NCI-H1048 (cell line): Measurements from ENCODE around the gene ANGPTL3.
"Not testable (repeated sequence)": the region's sequence is repeated elsewhere in the genome, so short reads cannot be mapped to it uniquely, and the experiment has no call there.

ENCODE experiments used
- DNase-seq: peaks from one replicate; lab custom pipeline; 2025; lab: John Stamatoyannopoulos, UW

Gene ANGPTL3, protein sequence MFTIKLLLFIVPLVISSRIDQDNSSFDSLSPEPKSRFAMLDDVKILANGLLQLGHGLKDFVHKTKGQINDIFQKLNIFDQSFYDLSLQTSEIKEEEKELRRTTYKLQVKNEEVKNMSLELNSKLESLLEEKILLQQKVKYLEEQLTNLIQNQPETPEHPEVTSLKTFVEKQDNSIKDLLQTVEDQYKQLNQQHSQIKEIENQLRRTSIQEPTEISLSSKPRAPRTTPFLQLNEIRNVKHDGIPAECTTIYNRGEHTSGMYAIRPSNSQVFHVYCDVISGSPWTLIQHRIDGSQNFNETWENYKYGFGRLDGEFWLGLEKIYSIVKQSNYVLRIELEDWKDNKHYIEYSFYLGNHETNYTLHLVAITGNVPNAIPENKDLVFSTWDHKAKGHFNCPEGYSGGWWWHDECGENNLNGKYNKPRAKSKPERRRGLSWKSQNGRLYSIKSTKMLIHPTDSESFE

DNA sequence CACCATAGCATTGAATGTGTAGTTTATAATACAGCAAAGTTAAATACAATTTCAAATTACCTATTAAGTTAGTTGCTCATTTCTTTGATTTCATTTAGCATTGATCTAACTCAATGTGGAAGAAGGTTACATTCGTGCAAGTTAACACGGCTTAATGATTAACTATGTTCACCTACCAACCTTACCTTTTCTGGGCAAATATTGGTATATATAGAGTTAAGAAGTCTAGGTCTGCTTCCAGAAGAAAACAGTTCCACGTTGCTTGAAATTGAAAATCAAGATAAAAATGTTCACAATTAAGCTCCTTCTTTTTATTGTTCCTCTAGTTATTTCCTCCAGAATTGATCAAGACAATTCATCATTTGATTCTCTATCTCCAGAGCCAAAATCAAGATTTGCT is at the start of gene ANGPTL3:
ANGPTL3 (plus strand) TSS at position 240 of the 400 bp plus-strand sequence; CDS start at position 287, 47 bp downstream.
- no peak for DNase-seq

DNA sequence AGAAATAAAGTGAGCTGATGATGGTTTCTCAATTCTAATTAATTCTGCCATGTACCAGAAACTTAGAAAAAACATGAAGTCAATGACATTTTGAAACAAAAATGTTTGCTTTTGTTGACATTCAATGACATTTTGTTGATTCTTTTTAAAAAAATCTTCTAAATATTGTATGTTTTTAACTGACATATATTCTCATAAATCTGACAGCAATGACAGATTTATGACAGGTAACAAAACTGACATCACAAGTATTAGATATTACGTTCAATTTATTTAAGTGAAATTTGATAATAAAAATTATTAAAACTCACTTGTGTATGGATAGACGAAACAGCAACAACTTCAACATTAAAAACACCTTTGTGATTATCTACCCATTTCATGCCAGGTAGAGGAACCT is 36.0 kb upstream of the ANGPTL3 start:
- DNase-seq = no peak

DNA sequence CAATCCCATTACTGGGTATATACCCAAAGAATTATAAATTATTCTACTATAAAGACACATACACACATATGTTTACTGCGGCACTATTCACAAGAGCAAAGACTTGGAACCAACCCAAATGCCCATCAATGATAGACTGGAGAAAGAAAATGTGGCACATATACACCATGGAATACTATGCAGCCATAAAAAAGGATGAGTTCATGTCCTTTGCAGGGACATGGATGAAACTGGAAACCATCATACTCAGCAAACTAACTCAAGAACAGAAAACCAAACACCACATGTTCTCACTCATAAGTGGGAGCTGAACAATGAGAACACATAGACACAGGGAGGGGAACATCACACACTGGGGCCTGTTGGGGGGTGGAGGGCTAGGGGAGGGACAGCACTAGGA is 30.1 kb upstream of the ANGPTL3 start:
- DNase-seq = not testable (repeated sequence)

DNA sequence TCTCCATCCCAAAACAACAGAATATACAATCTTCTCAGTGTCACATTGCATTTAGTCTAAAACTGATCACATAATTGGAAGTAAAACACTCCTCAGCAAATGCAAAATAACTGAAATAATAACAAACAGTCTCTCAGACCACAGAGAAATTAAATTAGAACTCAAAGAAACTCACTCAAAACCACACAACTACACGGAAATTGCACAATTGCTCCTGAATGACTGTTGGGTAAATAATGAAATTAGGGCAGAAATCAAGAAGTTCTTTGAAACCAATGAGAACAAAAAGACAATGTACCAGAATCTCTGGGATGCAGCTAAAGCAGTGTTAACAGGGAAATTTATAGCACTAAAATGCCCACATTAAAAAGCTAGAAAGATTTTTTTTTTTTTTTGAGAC is 29.4 kb upstream of the ANGPTL3 start:
- DNase-seq = not testable (repeated sequence)

DNA sequence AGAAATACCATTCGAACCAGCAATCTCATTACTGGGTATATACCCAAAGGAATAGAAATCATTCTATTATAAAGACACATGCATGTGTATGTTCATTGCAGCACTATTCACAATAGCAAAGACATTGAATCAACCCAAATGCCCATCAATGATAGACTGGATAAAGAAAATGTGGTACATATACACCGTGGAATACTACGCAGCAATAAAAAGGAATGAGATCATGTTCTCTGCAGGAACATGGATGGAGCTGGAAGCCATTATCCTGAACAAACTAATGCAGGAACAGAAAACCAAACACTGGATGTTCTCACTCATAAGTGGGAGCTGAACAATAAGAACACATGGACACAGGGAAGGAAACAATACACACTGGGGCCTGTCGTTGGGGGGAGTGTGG is 25.8 kb upstream of the ANGPTL3 start:
- DNase-seq = not testable (repeated sequence)

DNA sequence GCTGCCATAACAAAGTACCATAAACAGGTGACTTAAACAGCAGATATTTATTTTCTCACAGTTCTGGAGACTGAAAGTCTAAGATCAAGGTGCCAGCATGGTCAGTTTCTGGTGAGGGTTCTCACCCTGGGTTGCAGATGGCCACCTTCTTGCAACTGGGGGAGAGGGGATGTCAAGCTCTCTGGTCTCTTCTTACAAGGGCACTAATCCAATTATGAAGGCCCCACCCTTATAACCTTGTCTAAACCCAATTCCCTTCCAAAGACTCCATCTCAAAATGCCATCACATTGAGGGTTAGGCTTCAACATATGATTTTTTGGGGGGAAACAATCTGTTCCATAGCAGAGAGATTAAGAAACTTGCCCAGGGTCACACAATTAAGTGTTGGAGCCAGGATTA is 24.8 kb upstream of the ANGPTL3 start:
- DNase-seq = no peak

DNA sequence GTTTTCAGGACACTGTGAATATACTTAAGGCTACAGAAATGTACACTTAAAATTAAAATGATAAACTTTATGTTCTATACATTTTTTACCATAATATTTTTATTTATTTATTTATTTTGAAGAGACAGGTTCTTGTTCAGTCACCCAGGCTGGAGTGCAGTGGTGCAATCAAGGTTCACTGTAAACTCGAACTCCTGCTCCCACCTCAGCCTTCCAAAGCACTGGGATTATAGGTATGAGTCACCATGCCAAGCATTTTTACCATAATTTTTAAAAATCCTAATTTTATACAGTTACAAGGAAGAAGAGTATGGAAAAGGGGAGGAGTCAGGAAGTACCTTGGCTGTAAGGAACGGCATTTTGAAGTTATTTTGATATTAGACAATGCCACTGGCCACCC is 23.6 kb upstream of the ANGPTL3 start:
- DNase-seq = no peak

DNA sequence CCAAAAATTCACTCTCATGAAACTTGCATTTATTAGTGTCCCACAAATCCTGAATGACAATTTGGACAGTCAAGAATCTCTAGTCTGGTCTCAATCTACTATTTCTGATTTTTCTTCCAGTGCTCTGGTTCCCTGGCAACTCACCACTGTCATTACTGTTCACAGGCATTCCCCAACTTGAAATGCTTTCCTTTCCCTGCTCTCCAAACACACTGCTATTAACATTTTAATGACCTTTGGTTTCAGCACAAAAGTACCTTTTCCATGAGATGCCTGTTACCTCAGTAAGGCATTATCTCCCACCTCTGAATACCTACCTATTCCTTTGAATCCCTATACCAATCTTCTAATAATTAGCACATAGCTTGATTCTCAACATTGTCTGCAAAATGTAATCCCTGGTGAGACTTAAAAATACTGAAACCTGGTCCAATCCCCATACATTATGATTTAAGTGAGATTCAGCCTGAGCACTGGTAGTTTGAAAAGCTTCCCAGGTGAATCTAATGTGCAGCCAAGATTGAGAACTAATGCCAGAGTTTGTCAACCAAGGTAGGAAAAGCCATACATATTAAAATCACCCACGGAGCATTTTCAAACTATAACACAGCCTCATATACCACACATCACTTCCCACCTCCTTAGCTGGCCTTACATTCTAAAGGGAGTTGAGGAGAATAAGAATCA is 11.7 kb upstream of the ANGPTL3 start:
- DNase-seq = no peak

DNA sequence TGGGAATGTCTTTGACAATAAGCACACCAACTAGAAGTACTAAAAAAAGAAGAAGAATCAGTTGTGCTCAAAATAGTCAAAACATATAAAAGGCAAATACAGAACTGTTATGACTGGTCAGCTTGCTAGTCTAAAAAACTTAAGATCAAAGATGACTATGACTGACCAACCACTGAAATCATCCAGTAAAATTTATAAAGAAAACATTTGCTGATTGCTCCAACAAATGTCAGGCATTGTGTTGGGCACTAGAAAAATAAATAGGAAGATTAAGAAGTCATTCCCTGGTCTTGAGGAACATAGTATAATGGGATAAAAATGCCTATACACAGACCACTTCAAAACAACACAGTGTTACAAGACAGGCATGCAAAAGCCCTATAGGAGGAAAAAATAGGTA is 9.3 kb upstream of the ANGPTL3 start:
- no peak for DNase-seq

DNA sequence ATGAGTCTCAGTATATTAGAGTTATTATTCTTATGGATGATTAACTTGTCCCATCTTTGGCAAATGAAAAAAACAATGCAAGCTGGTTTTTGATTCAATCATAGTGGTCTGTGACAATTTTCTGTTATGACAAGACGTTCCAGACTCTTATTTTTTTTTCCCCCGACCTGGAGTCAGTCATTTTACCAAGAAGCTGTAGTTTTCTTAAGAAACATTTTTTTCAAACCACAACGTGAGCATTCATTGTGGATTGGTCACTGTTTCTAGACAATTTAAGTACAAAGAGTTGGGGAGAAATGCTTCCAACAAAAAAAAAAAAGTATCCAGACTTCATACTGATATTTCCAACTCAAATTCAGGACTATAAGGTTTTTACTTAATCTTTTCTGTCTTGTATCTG is 8.0 kb upstream of the ANGPTL3 start:
- DNase-seq = no peak

DNA sequence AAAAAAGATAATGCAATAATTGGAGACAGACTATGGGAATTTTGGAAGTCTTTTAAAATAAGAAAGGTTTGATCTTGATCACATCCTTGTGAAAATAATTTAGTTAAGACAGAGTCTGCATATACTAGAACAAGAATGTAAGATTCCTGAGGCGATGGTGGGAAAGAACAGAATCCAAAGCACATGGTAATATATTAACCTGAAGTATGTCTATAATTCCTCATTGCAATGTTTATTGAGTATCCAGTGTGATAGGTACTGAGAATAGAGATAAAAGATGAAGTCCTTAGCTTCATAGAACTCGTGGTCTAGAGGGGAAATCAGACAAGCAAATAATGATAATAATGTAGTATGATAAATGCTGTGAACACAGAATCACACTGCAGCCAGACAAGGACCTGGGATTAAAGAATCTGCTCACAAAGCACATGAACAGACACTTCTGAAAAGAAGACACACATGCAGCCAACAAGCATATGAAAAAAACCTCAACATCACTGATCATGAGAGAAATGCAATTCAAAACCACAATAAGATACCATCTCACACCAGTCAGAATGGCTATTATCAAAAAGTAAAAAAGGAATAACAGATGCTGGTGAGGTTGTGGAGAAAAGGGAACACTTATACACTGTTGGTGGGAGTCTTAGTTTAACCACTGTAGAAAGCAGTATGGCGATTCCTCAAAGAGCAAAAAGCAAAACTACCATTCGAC is 6.9 kb upstream of the ANGPTL3 start:
- DNase-seq = no peak

DNA sequence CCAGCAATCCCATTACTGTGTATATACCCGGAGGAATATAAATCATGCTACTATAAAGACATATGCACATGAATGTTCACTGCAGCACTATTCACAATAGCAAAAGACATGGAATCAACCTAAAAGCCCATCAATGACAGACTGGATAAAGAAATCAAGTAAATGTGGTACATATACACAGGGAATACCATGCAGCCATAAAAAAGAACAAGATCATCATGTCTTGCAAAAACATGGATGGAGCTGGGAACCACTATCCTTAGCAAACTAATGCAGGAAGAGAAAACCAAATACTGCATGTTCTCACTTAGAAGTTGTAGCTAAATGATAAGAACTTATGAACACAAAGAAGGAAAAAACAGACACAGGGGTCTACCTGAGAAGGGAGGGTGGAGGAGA is 6.4 kb upstream of the ANGPTL3 start:
- DNase-seq = no peak

DNA sequence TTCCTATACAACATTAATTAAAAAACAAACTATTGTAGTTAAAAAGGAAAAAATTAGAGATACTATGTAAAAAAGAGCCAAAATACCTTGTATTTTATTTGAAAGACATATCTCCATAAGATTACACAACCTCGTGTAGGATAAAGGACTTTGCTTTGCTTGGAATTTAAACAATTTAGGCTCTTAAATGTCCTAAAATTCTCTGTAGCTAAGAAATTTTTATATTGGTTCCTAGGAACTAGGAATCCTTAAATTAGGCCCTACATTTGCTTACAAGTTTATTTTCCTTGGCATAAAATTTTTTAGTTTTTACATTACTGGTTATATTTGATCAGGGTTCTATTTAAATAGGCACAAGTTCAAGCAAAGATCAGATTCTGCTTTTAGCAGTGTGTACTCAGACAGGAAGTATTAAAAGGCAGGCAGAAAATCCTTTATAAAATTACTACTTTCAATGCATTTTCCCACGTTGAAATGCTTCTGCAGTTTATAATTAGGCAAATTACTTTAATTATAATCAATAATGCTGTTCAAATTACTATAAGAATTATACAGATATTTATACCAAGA is 3.4 kb upstream of the ANGPTL3 start:
- DNase-seq = no peak

DNA sequence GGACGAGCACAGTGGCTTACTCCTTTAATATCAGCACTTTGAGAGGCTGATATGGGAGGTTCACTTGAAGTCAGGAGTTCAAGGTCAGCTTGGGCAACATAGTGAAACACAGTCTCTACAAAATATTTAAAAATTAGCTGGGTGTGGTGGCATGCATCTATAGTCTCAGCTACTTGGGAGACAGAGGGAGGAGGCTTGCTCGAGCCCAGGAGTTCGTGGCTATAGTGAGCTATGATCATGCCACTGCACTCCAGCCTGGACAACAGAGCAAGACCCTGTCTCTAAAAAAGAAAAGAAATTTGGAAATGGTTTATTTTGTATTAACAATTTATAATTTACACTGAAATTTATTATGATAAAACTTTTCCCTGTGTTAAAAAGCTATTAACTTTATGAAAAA is 1.7 kb upstream of the ANGPTL3 start:
- no peak for DNase-seq

DNA sequence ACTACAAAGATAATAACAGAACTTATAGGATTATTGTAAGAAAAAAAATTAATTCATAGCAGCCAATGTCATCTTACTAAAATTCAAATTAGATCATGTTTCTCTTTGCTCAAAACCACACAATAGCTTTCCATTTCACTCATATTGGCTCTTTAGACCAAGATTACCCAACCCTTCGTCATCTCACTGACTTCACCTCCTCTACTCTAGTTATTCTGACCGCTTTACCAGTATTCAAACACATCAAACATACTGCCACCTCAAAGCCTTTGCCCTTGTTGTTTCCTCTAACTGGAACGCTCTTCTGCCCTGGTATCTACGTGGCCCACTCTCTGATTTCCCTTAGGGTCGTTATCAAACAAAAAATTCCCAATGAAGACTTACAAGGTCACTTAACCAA is 1.7 kb downstream of the ANGPTL3 start:
- DNase-seq = no peak

DNA sequence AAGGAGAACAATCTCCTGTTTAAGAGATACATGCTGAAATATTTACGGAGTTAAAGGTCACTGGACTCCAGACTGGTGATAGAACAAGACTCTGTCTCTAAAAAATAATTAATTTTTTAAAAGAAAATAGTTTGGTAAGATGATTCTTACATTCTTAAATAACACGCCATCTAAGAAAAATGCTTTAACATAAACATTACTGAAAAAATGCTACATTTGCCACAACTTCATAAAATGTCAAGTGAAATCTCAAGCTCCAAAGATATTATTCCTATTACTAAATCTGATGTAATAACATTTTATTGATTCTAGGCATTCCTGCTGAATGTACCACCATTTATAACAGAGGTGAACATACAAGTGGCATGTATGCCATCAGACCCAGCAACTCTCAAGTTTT is 4.1 kb downstream of the ANGPTL3 start:
- DNase-seq = no peak

DNA sequence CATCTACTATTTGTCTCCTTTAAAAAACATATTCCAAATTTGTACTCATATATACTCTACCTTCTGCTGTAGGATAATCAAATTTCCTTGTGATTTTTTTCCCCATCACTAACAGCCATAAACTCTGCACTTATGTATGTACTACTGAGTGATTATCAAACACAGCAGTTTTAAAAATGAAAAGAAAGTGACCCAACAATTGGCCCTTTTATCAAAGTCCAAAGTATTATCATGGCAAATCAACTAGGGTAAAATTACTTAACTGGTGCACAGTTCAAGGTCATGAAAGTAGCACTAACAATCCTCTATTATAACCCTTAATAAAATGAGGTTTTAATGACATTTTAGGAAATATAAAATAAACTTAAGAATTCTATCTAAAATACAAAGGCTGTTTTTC is 11.6 kb downstream of the ANGPTL3 start:
- no peak for DNase-seq

DNA sequence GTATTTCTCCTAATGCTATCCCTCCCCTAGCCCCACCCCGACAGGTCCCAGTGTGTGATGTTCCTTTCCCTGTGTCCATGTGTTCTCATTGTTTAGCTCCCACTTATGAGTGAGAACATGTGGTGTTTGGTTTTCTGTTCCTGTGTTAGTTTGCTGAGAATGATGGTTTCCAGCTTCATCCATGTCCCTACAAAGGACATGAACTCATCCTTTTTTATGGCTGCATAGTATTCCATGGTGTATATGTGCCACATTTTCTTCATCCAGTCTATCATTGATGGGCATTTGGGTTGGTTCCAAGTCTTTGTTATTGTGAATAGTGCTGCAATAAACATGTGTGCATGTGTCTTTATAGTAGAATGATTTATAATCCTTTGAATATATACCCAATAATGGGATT is 13.3 kb downstream of the ANGPTL3 start:
- DNase-seq = not testable (repeated sequence)

DNA sequence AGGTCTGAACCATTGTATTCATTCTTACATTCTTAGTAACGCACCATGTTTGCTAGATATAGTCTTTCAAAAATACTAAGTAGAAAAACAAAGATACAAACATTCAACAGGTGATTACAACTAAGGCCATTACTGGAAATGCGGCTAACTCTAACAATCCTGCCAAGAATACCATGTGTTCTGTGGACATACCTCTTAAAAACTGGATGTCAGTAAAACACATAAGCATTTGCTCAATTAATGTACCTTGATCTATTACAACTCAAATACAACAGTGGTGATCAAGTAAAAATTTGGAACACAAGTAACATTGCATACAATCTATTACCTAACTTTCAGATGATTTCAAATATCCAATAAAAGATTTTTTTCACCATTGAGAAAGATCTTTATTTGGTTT is 15.4 kb downstream of the ANGPTL3 start:
- no peak for DNase-seq

DNA sequence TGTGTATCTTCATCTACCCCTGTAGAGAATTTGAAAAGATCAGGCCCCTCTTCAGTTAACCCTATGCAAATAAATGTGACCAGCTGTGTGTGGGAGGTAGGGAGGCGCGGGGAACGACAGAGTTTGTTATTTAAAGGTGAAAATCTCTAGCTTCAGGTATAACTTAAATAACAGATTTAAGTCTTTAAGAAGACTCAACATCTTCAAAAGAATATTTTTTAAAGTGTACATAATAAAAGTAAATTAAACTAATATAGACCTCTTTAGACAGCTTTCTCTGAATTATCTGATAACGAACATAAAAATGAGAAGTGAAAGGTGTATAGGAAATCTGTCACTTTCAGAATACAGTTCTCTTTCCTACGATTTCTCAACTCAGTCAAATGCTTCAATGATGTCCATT is 16.0 kb downstream of the ANGPTL3 start:
- DNase-seq = no peak

DNA sequence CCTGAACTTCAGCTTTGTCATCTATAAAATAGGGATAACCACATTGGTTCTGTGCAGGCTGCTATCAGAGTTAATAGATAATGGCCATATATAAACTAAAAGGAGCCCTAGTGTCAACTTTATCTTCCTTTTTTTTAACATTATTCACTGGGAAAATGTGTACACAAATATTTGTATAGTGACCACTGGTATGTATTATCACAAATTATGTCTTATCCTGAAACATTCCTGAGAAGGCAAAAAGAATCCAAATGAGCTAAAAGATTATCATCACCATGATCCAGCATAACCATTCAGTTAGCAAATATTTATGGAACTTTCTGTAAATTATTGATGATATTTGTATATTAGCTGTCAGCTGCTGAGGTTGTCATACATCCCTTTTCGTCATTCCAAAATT is 16.6 kb downstream of the ANGPTL3 start:
- DNase-seq = no peak

DNA sequence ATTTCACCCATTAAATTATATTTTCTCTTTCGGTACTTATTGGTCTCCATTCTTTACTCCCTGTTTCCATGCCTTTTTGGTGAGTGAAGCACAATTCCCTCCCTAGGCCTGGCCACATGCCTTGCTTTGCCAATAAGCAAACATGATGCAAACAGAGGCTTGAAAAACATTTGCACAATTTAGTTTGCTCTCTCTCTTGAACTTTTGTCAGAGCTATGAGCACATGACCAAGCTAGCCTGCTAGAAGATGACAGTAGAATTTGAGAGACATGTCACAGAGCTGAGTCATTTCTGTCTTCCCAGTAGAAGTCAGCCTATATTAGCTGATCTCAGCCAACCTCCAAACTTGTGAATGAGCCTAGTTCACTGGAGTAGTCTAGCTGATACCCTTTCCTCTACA is 24.6 kb downstream of the ANGPTL3 start:
- DNase-seq = no peak

DNA sequence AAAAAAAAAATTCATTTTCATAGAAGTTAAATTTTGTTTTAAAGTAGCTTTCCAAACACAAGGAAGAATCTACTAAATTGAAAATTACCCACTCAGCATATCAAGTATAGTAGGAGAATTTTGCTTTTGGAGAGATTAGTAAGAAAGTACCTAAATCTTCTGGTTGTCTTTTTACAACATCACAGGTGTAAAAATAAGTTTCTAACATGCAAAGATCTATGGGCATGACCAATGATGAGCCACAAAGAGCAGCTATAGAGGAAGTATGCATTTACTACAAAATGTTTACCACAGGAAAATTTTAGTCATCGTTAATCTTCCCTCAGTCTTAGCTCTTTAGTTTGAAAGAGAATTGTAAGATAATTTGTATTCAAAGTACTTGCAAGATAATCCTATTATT is 28.1 kb downstream of the ANGPTL3 start:
- no peak for DNase-seq
